ENCODE measurements around the gene MAP4K3. TPM values are rescaled to one million over a fixed set of nuclear protein-coding genes. Genes with fewer than 3 reads are reported as not detected.

Gene MAP4K3
- total and polyA plus RNA-seq, 9 of the 15 experiments (the other 6 are each of a cell fraction or from before 2014, with no cell fraction given) = 3.1 to 30.0 (median 16.9) TPM

GRCh38 chr2:39437522-39438296, 624 bp upstream of the MAP4K3 start:
- in situ Hi-C loops (cut with MboI) = no loop called here
- WGBS (ENCODE audit: insufficient coverage, low coverage, missing lambda C conversion rate) = 3% methylated on average over 26 of the region's 28 CpGs
- TF ChIP-seq RBBP5 (IDR thresholded peaks at IDR 0.05; ENCODE audit: borderline replicate concordance, insufficient read depth, low read length, poor library complexity, severe bottlenecking) (peak; percentile 2), SAP30 (IDR thresholded peaks at IDR 0.05; ENCODE audit: borderline replicate concordance, insufficient read depth, low read depth, low read length, poor library complexity, severe bottlenecking) (peak; percentile 78), EP300 (IDR thresholded peaks at IDR 0.05; ENCODE audit: low read length) (no peak), NR2C2 (CRISPR knock-in tag; IDR thresholded peaks at IDR 0.05) (peak; percentile 69; the same call in 1 of the 2 replicates), NR2C2 (tag; IDR thresholded peaks at IDR 0.05) (peak; percentile 90), ATF1 (CRISPR knock-in tag; IDR thresholded peaks at IDR 0.05) (no peak), ATF1 (tag; IDR thresholded peaks at IDR 0.05) (no peak), NRF1 (conservative IDR thresholded peaks at IDR 0.05 in 1 of 2, IDR thresholded peaks at IDR 0.05 in 1 of 2) (peak; percentile 69 to 73), TGIF2 (CRISPR knock-in tag; IDR thresholded peaks at IDR 0.05) (no peak), NR2C1 (IDR thresholded peaks at IDR 0.05) (peak; percentile 85), NR2C1 (tag; IDR thresholded peaks at IDR 0.05) (peak; percentile 66), ZNF589 (CRISPR knock-in tag; IDR thresholded peaks at IDR 0.05; ENCODE audit: low read depth) (0 out of 2 replicates have a peak, but pooled peaks have one; percentile 2), EGR1 (conservative IDR thresholded peaks at IDR 0.05) (peak; percentile 62), TOE1 (IDR thresholded peaks at IDR 0.05; ENCODE audit: borderline replicate concordance) (peak; percentile 59; the same call in 1 of the 2 replicates), TOE1 (CRISPR knock-in tag; IDR thresholded peaks at IDR 0.05; ENCODE audit: borderline replicate concordance, low read depth) (no peak), STAT5B (CRISPR knock-in tag; IDR thresholded peaks at IDR 0.05) (no peak), ESRRA (IDR thresholded peaks at IDR 0.05; ENCODE audit: borderline replicate concordance, low read depth) (no peak; the same call in 1 of the 2 replicates), MYNN (IDR thresholded peaks at IDR 0.05) (no peak), MYNN (CRISPR knock-in tag; IDR thresholded peaks at IDR 0.05) (no peak)
- TF ChIP-seq, protein P1, sequence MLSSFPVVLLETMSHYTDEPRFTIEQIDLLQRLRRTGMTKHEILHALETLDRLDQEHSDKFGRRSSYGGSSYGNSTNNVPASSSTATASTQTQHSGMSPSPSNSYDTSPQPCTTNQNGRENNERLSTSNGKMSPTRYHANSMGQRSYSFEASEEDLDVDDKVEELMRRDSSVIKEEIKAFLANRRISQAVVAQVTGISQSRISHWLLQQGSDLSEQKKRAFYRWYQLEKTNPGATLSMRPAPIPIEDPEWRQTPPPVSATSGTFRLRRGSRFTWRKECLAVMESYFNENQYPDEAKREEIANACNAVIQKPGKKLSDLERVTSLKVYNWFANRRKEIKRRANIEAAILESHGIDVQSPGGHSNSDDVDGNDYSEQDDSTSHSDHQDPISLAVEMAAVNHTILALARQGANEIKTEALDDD (IDR thresholded peaks at IDR 0.05) = 0 out of 2 replicates have a peak, but pooled peaks have one; percentile 49
- TF ChIP-seq, protein P2, sequence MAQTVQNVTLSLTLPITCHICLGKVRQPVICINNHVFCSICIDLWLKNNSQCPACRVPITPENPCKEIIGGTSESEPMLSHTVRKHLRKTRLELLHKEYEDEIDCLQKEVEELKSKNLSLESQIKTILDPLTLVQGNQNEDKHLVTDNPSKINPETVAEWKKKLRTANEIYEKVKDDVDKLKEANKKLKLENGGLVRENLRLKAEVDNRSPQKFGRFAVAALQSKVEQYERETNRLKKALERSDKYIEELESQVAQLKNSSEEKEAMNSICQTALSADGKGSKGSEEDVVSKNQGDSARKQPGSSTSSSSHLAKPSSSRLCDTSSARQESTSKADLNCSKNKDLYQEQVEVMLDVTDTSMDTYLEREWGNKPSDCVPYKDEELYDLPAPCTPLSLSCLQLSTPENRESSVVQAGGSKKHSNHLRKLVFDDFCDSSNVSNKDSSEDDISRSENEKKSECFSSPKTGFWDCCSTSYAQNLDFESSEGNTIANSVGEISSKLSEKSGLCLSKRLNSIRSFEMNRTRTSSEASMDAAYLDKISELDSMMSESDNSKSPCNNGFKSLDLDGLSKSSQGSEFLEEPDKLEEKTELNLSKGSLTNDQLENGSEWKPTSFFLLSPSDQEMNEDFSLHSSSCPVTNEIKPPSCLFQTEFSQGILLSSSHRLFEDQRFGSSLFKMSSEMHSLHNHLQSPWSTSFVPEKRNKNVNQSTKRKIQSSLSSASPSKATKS (CRISPR knock-in tag; IDR thresholded peaks at IDR 0.05) = no peak

More at GRCh38 chr2:39437522-39438296, 624 bp upstream of the MAP4K3 start:
- Histone ChIP-seq H3K9me1 (ENCODE audit: control insufficient read depth, insufficient read depth, low read length) (no peaks in the 10 kb centered on the region), H3K27me3 (ENCODE audit: control insufficient read depth in 2 of 2, insufficient read depth in 2 of 2, low read length in 2 of 2) (no peaks in the 10 kb centered on the region), H3K9me3 (replicated peaks; ENCODE audit: control insufficient read depth, insufficient read depth, low read depth, low read length) (no peaks in the 10 kb centered on the region), H2AFZ (ENCODE audit: low read depth, low read length) (peak overlapping the region; percentile 89), H3K4me1 (replicated peaks in 1 of 2; ENCODE audit: control insufficient read depth in 2 of 2, insufficient read depth in 2 of 2, low read length in 2 of 2) (peaks cover 31 to 34% of the 10 kb centered on the region in 2 experiments), H3K4me2 (ENCODE audit: insufficient read depth, low read length) (peak overlapping the region; percentile 99), H3K9ac (ENCODE audit: insufficient read depth in 1 of 2, low read depth in 2 of 2, low read length in 2 of 2) (peak overlapping the region; percentile 84 to 96), H3K36me3 (ENCODE audit: control insufficient read depth, insufficient read depth, low read length) (no peaks in the 10 kb centered on the region), H4K20me1 (replicated peaks; ENCODE audit: control insufficient read depth, insufficient read depth, low read length) (0 out of 2 replicates have a peak, but pooled peaks cover 6% of the 10 kb centered on the region), H3K79me2 (ENCODE audit: control insufficient read depth, insufficient read depth, low read length) (peaks cover 65% of the 10 kb centered on the region), H3K27ac (ENCODE audit: extremely low read depth, low read depth, low read length) (peak overlapping the region; percentile 89), H3K4me3 (peak overlapping the region; percentile 81)
- ChIA-PET CTCF (ENCODE audit: low intra/inter-chr PET ratio) (no interaction called here), POLR2A (interaction anchor here (0.5 to 1.4 kb wide), 7 partner anchors 8 to 305 kb away, joined by 3 to 4 read pairs (median 3); no protein-coding TSS in a partner anchor)
- FAIRE-seq (peak; percentile 42), DNase-seq (ENCODE audit: extremely low read depth in 1 of 4, low spot score in 3 of 4) (peak; percentile 56 to 76 (median 58)), ATAC-seq (peak; percentile 49)
- intact Hi-C loops (cut with micrococcal nuclease) = loop anchor here (1.0 to 10.0 kb wide), 6 partner anchors 55 to 313 kb away; partner anchors contain the start of gene SOS1
- BruUV-seq (replicated peaks) = TSS peak; percentile 51
